Measurements from ENCODE around the gene GIPR.

- no peak for TF ChIP-seq POLR2A (IDR thresholded peaks at IDR 0.05)
- TF ChIP-seq CTCF (IDR thresholded peaks at IDR 0.05), result no peak
Measured at GRCh38 chr19:45659096-45659729, 8.8 kb upstream of the GIPR start.
